OCI-LY1 (cell line): Measurements from ENCODE around the gene ARF6.

Experiments used
- CTCF ChIP-seq: fragments of 200-600 bp; sonication (generic), shearing (Covaris generic); IDR thresholded peaks from 2 replicates; pipeline ENCODE4 v1.5.1; 2017; ENCODE audit warnings: mild to moderate bottlenecking, antibody characterized with exemption, low read length, moderate library complexity, mixed read lengths
- EZH2 ChIP-seq: fragments of 200-600 bp; sonication (generic), shearing (Covaris generic); IDR thresholded peaks from 2 replicates; pipeline ENCODE4 v1.8.0; 2017; ENCODE audit warnings: borderline replicate concordance, mixed run types, mild to moderate bottlenecking, antibody characterized with exemption, low read length, moderate library complexity, mixed read lengths

DNA sequence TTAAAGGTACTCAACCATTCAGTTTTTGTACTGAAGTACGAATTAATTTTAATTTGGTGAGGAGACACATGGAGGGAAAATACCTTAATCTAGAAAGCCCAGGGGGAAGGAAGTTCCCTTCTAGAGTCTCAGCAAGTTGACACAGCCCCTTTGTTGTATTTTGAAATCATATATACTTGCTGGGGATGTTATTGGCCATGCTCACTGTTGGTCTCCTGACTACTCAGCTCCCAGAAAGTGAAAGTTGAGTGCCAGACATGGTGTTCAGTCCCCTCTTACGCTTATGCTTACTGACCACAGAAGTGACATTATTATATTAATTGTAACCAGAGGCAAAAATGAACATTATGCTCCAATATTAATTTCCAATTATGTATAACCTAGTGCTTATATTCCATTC is 28.1 kb downstream of the ARF6 start:
- TF ChIP-seq CTCF: no peak
- no peak for TF ChIP-seq EZH2
